ENCODE results near the gene RASA2. TPM values are rescaled to one million over a fixed set of nuclear protein-coding genes. Genes with fewer than 3 reads are reported as not detected.

Gene RASA2
- total and polyA plus RNA-seq, 9 of the 15 experiments (the other 6 are each of a cell fraction or from before 2014, with no cell fraction given): 2.0 to 12.8 (median 9.5) TPM

GRCh38 chr3:141538568-141539240 is 51.9 kb downstream of the RASA2 start:
- TF ChIP-seq PKNOX1 (IDR thresholded peaks at IDR 0.05) (no peak), SRSF3 (IDR thresholded peaks at IDR 0.05; ENCODE audit: insufficient read depth, low read length) (no peak), EP400 (IDR thresholded peaks at IDR 0.05) (no peak)
- H3K79me2 ChIP-seq (ENCODE audit: control insufficient read depth, insufficient read depth, low read length): no peaks in the 10 kb centered on the region
- H3K4me3 ChIP-seq: no peak overlapping the region
- in situ Hi-C loops (cut with MboI): no loop called here
- H3K27me3 ChIP-seq (ENCODE audit: control insufficient read depth in 2 of 2, insufficient read depth in 2 of 2, low read length in 2 of 2): no peaks in the 10 kb centered on the region
- H3K9ac ChIP-seq (ENCODE audit: insufficient read depth in 1 of 2, low read depth in 2 of 2, low read length in 2 of 2): no peak overlapping the region
- H3K9me3 ChIP-seq (replicated peaks; ENCODE audit: control insufficient read depth, insufficient read depth, low read depth, low read length): peaks cover 4% of the 10 kb centered on the region
- ChIA-PET POLR2A (no interaction called here), CTCF (ENCODE audit: low intra/inter-chr PET ratio) (no interaction called here)
- H3K36me3 ChIP-seq (ENCODE audit: control insufficient read depth, insufficient read depth, low read length): peaks cover 35% of the 10 kb centered on the region
- H3K4me1 ChIP-seq (replicated peaks in 1 of 2; ENCODE audit: control insufficient read depth in 2 of 2, insufficient read depth in 2 of 2, low read length in 2 of 2): no peaks in the 10 kb centered on the region
- H4K20me1 ChIP-seq (replicated peaks; ENCODE audit: control insufficient read depth, insufficient read depth, low read length): no peaks in the 10 kb centered on the region
- no peaks in the 10 kb centered on the region for H3K9me1 ChIP-seq (ENCODE audit: control insufficient read depth, insufficient read depth, low read length)
- H3K4me2 ChIP-seq (ENCODE audit: insufficient read depth, low read length): no peak overlapping the region
- H2AFZ ChIP-seq (ENCODE audit: low read depth, low read length): no peak overlapping the region
- DNase-seq (ENCODE audit: extremely low read depth in 1 of 4, low spot score in 3 of 4): no peak
- ATAC-seq: no peak
- WGBS (ENCODE audit: insufficient coverage, low coverage, missing lambda C conversion rate): 84% methylated on average over 2 of the region's 2 CpGs
- no peak overlapping the region for H3K27ac ChIP-seq (ENCODE audit: extremely low read depth, low read depth, low read length)
- FAIRE-seq: no peak
- intact Hi-C loops (cut with micrococcal nuclease): no loop called here
- BruUV-seq (replicated peaks): no TSS peak

All from K562 (cell line).